Erythroblast (primary cell): ENCODE data around the gene PDGFD.

ENCODE experiments used
- GATA1 ChIP-seq: IDR thresholded peaks from 2 replicates; pipeline ENCODE4 v1.6.1; 2011; ENCODE audit warnings: low read depth, mild to moderate bottlenecking, control low read depth, low read length, moderate library complexity
- POLR2A ChIP-seq: IDR thresholded peaks from 2 replicates; pipeline ENCODE4 v1.6.1; 2011; ENCODE audit warnings: mild to moderate bottlenecking, low read length

DNA sequence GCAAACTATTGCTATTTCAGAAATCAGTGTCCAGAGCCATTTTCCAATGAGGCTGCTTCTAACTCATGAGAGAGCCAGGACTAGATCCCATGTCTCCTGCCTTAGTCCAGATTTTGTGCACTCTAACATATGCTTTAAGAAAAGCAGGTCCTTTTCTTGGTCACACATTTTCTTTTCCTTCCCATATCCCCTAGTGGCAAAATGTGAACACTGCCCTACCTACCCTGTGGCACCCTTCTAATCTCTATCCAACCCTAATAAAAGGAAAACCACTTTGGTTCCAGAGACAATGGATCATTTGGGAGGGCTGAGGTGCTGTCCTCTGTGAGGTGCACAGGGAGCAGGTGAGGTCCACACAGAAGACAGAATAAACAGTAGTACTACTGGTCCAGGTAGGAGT is 199.6 kb downstream of the PDGFD start:
- TF ChIP-seq POLR2A (no peak), GATA1 (no peak)
